GM19025 (cell line): ENCODE results near the gene STK40.

Experiments used
- ATAC-seq: cut with Tn5 transposase; IDR thresholded peaks from one replicate; pipeline ENCODE4 v1.9.1; 2021; ENCODE audit warnings: mild to moderate bottlenecking, low read depth, moderate library complexity; ENCODE audit not compliant: unreplicated experiment

Gene STK40

GRCh38 chr1:36398370-36398977 is 12.8 kb upstream of the STK40 start:
- no peak for ATAC-seq

DNA sequence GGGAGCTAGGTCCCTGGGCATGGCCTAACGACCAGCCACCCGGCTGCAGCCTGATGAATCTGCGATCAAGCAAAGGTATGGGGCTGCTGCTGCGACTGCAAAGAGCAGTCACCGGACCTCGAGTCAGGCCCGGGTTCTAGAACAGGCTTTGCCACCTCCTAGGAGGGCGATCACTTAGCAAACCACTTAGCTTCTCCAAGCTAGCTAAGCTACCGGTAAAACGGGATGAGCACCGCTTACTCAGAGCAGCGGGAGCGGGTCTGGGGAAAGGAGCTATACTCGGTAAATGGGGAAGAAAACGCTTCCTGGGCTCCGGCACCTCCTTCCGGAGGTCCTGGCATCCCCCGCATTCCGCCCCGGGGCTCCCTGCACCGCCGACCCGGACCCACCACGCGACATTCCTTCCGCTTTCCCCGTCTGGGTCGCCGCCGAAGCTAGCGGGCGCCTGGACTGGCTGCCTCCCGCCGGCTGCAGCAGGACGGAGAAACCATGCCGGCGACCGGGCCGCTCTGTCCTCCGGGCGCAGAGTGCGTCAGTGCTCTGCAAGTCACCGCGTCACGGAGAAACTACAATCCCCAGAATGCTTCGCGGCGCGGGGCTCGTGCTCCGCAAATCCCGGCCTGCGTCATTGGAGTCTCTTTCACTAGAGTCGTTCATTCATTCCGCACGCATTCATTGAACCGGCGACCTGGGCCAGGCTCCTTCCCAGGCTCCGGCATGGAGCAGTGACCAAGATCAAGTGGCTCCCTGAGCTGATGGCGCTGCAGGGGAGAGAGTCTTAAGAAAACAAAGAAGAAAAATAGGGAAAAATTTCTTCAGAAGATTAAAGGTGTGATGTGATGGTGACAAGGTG is 11.9 kb upstream of the STK40 start, which contains the start of gene LSM10:
Gene LSM10 (minus strand): TSS at position 531 of the 853 bp plus-strand sequence. CDS start 3,779 bp downstream, outside the sequence.
- peak; percentile 82 for ATAC-seq

DNA sequence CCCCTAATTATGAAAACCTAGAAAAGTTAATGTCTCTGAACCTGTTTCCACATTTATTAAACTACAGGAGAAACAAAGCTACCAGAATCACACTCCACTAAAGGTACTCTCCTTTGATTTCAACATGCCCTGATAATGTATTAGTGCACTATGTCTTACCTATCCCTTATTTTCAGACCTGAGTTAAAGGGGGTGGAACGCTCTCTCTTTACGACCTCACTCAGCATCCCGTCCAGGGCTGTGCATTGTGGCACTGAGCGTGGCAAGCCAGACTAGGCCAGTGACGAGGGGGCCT is 11.3 kb upstream of the STK40 start:
- no peak for ATAC-seq

DNA sequence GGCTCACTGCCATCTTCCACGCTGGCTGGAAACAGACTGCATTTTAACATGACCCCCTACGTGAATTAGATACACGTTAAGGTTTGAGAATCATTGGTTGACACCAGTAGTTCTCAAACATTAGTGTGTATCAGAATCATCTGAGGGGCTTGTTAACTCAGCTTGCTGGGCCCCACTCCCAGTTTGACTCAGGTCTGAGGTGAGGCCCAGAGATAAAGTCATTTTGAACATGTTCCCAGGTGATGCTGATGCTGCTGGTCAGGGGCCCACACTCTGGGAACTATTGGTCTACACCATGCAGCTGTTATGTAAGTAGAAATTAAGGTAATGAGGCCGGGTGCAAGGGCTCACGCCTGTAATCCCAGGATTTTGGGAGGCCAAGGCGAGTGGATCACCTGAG is 10.6 kb upstream of the STK40 start:
- no peak for ATAC-seq

- ATAC-seq, result no peak
These were observed 8.0 kb upstream of the STK40 start for GRCh38 chr1:36393686-36394085.

- ATAC-seq, result no peak
These were observed 7.1 kb upstream of the STK40 start for GRCh38 chr1:36392836-36393235.

GRCh38 chr1:36391271-36391670 is 5.5 kb upstream of the STK40 start:
- ATAC-seq, result no peak

GRCh38 chr1:36390411-36390810 is 4.7 kb upstream of the STK40 start:
- no peak for ATAC-seq

GRCh38 chr1:36389999-36390398 is 4.3 kb upstream of the STK40 start:
- no peak for ATAC-seq

- ATAC-seq, result no peak
These were observed 3.5 kb upstream of the STK40 start for GRCh38 chr1:36389261-36389660.

DNA sequence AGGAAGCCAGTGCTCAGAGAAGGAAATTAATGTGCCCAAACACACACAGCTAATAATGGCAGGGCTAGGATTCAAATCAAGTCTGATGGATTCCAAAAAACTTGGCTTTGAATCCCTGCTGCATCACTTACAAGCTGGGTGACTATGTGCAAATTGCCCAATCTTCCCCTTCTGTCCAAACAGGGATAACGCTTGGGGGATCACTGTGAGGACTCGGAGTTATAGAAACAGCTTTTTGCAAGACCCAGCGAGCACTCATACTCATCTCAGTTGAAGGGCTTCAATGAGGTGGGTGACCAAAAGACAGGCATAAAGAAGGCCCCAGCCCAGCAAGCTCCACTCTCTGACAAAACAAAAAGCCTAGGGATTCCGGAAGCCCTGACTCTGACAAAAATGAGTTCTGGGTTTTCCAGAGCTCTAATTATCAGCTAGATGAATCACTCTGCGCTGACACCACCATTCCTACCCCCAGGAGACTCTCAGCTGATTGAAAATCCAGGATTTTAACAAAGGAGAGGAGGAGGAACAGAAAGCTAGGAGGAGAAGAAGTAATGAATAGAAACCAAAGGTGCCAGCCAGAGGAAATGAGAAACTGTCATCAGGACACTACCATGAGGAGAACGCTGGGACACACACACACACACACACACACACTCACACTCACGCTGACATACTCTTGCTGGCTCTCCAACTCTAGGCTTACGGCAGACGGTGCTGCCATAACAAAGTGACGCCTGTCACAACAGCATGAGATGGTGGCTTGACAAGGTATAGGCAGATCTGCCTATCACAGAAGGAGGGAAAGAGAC is 1.6 kb upstream of the STK40 start:
- no peak for ATAC-seq

- ATAC-seq, result peak; percentile 37
These were observed 779 bp upstream of the STK40 start for GRCh38 chr1:36386265-36387140.

- no peak for ATAC-seq
These were observed 948 bp downstream of the STK40 start for GRCh38 chr1:36384542-36385409.

GRCh38 chr1:36383240-36383639 is 2.5 kb downstream of the STK40 start:
- no peak for ATAC-seq

DNA sequence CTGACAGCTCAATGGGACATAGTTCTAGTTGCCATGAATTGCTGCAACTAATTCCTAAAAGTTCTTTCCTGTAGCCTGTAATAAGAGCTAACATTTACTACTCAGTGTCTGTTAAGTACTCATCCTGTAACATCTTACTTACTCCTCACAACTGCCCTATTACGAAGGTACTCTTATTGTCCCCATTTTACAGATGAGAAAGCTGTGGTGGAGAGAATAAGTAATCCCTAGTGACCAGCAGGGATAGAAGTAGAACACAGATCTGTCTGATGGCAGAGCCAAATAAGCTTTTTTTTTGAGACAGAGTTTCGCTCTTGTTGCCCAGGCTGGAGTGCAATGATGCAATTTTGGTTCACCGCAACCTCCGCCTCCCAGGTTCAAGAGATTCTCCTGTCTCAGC is 3.1 kb downstream of the STK40 start:
- no peak for ATAC-seq

GRCh38 chr1:36382231-36382630 is 3.5 kb downstream of the STK40 start:
- no peak for ATAC-seq

- no peak for ATAC-seq
These were observed 4.3 kb downstream of the STK40 start for GRCh38 chr1:36381405-36381804.

GRCh38 chr1:36380782-36381181 is 4.9 kb downstream of the STK40 start:
- no peak for ATAC-seq

DNA sequence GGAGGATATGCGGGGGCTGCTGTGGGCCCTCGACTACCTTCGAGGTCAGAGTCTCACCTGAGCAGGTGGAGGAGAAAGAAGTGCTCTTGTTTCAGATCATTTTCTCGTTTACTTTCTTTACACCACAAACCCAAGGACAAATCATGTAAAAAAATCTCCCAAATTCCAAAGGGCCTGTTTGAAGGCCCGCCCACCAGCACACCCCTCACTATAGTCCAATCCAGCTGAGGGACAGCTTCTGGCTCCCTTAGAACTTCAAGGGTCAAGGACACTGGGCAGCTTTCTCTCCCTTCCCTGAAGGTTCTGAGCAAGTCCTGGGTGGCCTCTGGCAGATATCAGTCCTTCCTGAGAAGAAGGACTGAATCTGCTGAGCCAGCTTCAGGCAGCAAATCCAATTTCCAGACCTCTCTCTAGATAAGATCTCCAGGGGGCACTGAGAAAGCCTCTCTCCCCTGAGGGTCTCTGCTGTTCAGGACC is 5.5 kb downstream of the STK40 start:
- ATAC-seq, result no peak
